PC-9 (cell line): Measurements from ENCODE around the gene MDN1.

Source experiments
- EZH2 ChIP-seq: fragments of 200-600 bp; sonication (generic); IDR thresholded peaks from 2 replicates; pipeline ENCODE4 v1.8.0; 2017; ENCODE audit warnings: antibody characterized with exemption, low read depth
- TF ChIP-seq, protein P1 (sequence below): fragments of 200-600 bp; sonication (generic); conservative IDR thresholded peaks from 2 replicates; pipeline ENCODE4 v1.6.1; 2017; ENCODE audit warnings: mixed run types, antibody characterized with exemption, mild to moderate bottlenecking, moderate library complexity

DNA sequence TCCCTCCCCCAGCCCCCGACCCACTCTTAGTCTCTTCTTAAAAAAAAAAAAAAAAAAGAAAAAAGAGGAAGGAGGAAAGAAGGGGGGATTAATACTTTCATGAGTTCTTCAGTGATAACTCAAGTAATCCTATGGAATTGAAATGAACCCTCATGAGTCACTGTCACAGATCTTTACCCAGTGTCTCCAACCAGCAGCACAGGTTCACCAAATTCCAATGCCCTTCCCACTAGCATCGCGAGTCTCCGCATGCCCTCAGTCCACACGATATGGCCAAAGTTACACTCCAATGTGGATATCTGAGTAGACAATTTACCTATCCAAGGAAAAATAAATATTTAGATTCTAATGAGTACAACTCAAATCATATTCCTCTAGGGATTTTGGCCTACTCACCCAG is 74.5 kb downstream of the MDN1 start:
- TF ChIP-seq, protein P1, sequence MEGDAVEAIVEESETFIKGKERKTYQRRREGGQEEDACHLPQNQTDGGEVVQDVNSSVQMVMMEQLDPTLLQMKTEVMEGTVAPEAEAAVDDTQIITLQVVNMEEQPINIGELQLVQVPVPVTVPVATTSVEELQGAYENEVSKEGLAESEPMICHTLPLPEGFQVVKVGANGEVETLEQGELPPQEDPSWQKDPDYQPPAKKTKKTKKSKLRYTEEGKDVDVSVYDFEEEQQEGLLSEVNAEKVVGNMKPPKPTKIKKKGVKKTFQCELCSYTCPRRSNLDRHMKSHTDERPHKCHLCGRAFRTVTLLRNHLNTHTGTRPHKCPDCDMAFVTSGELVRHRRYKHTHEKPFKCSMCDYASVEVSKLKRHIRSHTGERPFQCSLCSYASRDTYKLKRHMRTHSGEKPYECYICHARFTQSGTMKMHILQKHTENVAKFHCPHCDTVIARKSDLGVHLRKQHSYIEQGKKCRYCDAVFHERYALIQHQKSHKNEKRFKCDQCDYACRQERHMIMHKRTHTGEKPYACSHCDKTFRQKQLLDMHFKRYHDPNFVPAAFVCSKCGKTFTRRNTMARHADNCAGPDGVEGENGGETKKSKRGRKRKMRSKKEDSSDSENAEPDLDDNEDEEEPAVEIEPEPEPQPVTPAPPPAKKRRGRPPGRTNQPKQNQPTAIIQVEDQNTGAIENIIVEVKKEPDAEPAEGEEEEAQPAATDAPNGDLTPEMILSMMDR = no peak
- TF ChIP-seq EZH2 = no peak
